D341Med (cell line): ENCODE results near the gene MEGF10.
"Not testable (repeated sequence)": the region's sequence is repeated elsewhere in the genome, so short reads cannot be mapped to it uniquely, and the experiment has no call there.

Experiments
- DNase-seq: peaks from one replicate; pipeline ENCODE4 v3.0.0; 2012; ENCODE audit warnings: low spot score

Gene MEGF10

GRCh38 chr5:127298036-127298429 is 7.4 kb downstream of the MEGF10 start:
- no peak for DNase-seq

GRCh38 chr5:127298656-127299055 is 8.1 kb downstream of the MEGF10 start:
- DNase-seq: no peak

GRCh38 chr5:127299678-127300077 is 9.1 kb downstream of the MEGF10 start:
- DNase-seq: no peak

GRCh38 chr5:127302509-127302908 is 11.9 kb downstream of the MEGF10 start:
- DNase-seq: no peak

- no peak for DNase-seq
Observed at GRCh38 chr5:127303404-127303803, 12.8 kb downstream of the MEGF10 start.

DNA sequence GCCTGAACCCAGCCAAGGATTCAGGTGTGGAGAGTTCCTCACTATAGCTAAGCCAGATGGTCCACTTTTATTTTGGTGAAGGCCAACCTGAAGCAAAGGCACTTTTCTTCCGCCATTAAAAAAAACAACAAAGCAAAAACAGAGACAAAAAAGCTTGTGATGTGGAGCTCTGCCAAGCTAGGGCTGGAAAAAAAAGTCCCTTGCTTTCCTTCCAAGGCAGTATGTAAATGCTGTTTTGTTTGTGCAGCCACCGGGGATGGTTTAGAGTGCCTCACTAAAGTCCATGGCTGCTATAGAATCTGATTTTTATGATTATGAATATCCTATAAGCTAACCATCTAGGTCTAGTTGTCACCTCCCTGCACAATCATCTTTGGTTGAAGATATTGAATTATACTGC is 14.9 kb downstream of the MEGF10 start:
- DNase-seq: no peak

GRCh38 chr5:127306036-127306435 is 15.4 kb downstream of the MEGF10 start:
- DNase-seq: no peak

- no peak for DNase-seq
Observed at GRCh38 chr5:127306647-127307046, 16.1 kb downstream of the MEGF10 start.

DNA sequence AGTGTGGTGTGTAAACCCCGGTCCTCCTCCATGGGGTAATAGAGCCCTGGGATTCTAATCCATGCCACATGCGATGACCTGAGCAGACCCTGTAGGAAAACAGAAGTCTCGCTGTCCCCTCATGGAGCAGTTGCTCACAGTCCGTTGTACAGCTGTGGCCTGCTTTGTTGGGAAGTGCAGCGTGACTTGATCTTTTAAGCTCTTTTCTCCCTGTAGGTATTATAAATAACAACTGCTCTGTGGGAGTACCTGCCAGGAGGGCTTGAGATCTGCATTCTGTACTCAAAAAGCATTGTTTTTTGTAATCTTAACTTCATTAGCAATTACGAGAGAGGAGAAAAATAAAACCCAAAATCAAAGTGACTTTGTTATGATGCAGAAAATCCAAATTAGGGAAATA is 17.3 kb downstream of the MEGF10 start:
- peak; percentile 26 for DNase-seq

GRCh38 chr5:127308325-127308724 is 17.7 kb downstream of the MEGF10 start:
- DNase-seq: not testable (repeated sequence)

GRCh38 chr5:127308945-127309344 is 18.3 kb downstream of the MEGF10 start:
- no peak for DNase-seq

- no peak for DNase-seq
Observed at GRCh38 chr5:127311349-127311748, 20.8 kb downstream of the MEGF10 start.

- DNase-seq: no peak
Observed at GRCh38 chr5:127311781-127312525, 21.4 kb downstream of the MEGF10 start.

DNA sequence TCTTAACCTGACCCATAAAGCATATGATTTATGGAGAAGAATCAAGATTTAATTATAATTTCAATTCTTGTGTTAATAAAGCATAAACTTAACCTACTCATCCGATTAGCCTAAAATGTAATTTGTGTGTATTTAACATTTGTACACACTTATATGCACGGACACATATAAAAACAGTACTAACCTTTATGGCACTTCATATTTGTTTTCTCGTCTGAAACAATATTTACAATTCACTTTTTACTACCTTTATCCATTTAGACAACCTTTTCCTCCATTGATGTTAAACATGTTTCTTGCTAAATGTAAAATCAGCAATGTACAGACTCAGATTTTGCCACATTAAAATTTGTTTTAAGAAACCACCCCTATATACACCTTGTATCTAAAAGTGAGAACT is 22.8 kb downstream of the MEGF10 start:
- no peak for DNase-seq

DNA sequence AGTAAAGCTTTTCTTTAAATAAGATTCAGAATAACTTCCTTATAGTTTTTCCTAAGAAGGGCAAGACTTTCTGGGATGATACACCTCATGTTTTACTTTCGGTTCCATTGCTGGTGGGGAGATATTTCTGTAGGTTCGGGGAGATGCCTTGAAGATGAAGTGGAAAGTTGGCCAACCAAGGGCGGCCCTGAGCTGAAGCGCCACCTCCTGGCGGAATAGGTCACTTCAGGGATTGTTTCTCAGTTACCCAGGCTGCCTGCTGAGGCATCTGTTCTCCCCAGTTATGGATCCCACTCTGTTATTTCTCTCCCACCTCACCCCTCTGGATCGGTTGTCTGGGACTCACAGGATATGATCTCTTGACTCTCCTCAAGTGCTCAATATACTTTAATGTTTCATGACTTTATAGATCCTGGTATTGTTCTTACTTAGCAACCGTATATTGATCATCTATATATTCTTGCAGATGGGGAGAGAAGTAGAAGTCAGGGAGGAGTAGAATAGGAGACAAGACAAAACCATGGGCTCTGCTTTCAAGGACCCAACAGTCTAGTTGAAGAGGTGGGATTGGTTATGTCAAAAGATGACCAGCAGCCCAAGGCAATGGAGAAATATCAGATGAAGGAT is 23.4 kb downstream of the MEGF10 start:
- DNase-seq: peak; percentile 80

- DNase-seq: no peak
Observed at GRCh38 chr5:127316011-127316410, 25.4 kb downstream of the MEGF10 start.

- not testable (repeated sequence) for DNase-seq
Observed at GRCh38 chr5:127317385-127317784, 26.8 kb downstream of the MEGF10 start.

- no peak for DNase-seq
Observed at GRCh38 chr5:127320032-127320965, 29.7 kb downstream of the MEGF10 start.

GRCh38 chr5:127321465-127321864 is 30.9 kb downstream of the MEGF10 start:
- no peak for DNase-seq

DNA sequence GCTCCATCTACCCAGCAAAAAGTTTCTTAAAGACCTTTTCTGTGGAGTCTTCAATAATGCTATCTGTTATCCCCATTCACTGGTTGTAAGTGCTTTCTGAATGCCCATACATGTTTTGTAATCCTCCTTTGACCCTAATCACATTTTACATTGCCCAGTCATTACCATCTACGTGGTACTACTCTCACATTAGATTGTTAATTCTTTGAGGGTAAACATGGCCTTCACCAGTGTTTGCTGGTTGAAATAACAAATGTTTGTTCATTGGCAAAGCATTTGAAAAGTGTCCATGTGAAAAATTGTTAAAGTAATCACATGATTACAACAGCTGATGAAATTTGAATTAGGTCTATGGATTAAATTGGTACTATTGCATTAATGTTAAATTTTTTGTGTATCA is 31.8 kb downstream of the MEGF10 start:
- DNase-seq: no peak

- no peak for DNase-seq
Observed at GRCh38 chr5:127324756-127325155, 34.2 kb downstream of the MEGF10 start.

DNA sequence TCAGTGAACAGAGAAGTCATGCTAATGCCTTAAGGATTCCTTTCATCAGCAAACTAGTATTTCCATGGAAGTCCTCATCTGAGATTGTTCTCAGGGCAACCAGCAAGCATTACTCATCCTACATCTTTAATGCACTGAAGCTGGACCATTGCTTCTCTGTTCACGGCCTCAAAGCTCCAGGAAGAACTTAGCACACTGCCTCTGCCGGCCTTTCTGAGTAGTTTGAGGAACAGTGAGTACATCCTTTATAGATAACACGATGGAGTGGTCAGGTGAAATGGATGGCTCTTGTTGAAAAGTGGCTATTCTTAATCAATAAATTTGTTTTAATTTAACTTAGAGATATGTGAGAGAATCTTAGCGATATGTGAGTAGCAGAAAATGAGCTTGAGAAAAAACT is 35.8 kb downstream of the MEGF10 start:
- no peak for DNase-seq
